A549 (cell line): Measurements from ENCODE around the gene RAB37. TPM values are rescaled to one million over a fixed set of nuclear protein-coding genes. Genes with fewer than 3 reads are reported as not detected.

ENCODE experiments used
- ATAC-seq, 2 experiments: fragments of 200-7000 bp in 1 of 2; fragments of >200 bp in 1 of 2; cut with Nextera tagmentation in 1 of 2; cut with Tn5 transposase in 1 of 2; 3 replicates each; pipeline versions ENCODE4 v1.8.0 to v1.9.1; 2018 to 2020; ENCODE audit warnings: mild to moderate bottlenecking in 1 of 2, moderate library complexity in 1 of 2
- CTCF ChIA-PET: fragments of 300-600 bp; sonication (Branson Sonifier 250); formaldehyde crosslinking; extraction: SDS; loops from one replicate; lab custom pipeline; 2021; ENCODE audit warnings: antibody characterized with exemption, inconsistent platforms; lab: Yijun Ruan, JAX
- POLR2A ChIA-PET: fragments of 350-600 bp; formaldehyde crosslinking; extraction: SDS; loops from one replicate; lab custom pipeline; 2021; ENCODE audit warnings: antibody characterized with exemption, inconsistent platforms; lab: Yijun Ruan, JAX
- DNase-seq, 2 experiments: peaks; one replicate each; pipeline versions ENCODE4 v3.0.0 to v3.0.0-alpha.2; 2011 to 2016; ENCODE audit warnings: low read depth in 1 of 2, low spot score in 1 of 2
- FAIRE-seq: peaks from 2 replicates; lab custom pipeline; 2011; peaks lifted over from hg19 to GRCh38; lab: Jason Lieb, UNC
- H3K27ac ChIP-seq, 2 experiments: fragments of >200 bp; sonication (Bioruptor Twin); formaldehyde crosslinking; 3 replicates each; pipeline ENCODE4 v1.5.1; 2016 to 2017
- H3K4me1 ChIP-seq: fragments of >200 bp; sonication (Bioruptor Twin); formaldehyde crosslinking; 3 replicates; pipeline ENCODE4 v1.6.1; 2016
- H3K4me2 ChIP-seq: fragments of >200 bp; sonication (Bioruptor Twin); formaldehyde crosslinking; 3 replicates; pipeline ENCODE4 v1.6.1; 2016
- H3K4me3 ChIP-seq: fragments of >200 bp; sonication (Bioruptor Twin); formaldehyde crosslinking; 3 replicates; pipeline ENCODE4 v1.5.1; 2016
- H3K9me3 ChIP-seq: fragments of >200 bp; sonication (Bioruptor Twin); formaldehyde crosslinking; 3 replicates; pipeline ENCODE4 v1.6.1; 2016
- BCL3 ChIP-seq: fragments of >200 bp; sonication (Bioruptor Twin); formaldehyde crosslinking; IDR thresholded peaks from 3 replicates; pipeline ENCODE4 v1.6.1; 2016
- CBX8 ChIP-seq: fragments of 200-600 bp; sonication (generic); IDR thresholded peaks from 2 replicates; pipeline ENCODE4 v1.6.1; 2016
- CEBPB ChIP-seq, 2 experiments: fragments of >200 bp in 1 of 2; sonication (Bioruptor Twin) in 1 of 2; formaldehyde crosslinking in 1 of 2; IDR thresholded peaks; 2 replicates each; pipeline ENCODE4 v1.6.1; 2012 to 2016
- ELK1 ChIP-seq: fragments of 150-350 bp; IDR thresholded peaks from 2 replicates; pipeline ENCODE4 v1.6.1; 2014; ENCODE audit warnings: low read depth, mild to moderate bottlenecking, low read length
- FOSL2 ChIP-seq, 2 experiments: fragments of 450-650 bp in 1 of 2; fragments of >200 bp in 1 of 2; sonication (Bioruptor Twin) in 1 of 2; formaldehyde crosslinking; IDR thresholded peaks; 2 replicates each; pipeline versions ENCODE4 v1.5.0 to v1.6.1; 2016 to 2020; ENCODE audit warnings: mild to moderate bottlenecking in 1 of 2, moderate library complexity in 1 of 2
- FOXS1 ChIP-seq: fragments of 250-450 bp; sonication (Bioruptor Pico); IDR thresholded peaks from 2 replicates; pipeline ENCODE4 v1.5.0; 2020; ENCODE audit warnings: mild to moderate bottlenecking, moderate library complexity
- HMGXB4 ChIP-seq: fragments of 250-450 bp; sonication (Bioruptor Pico); IDR thresholded peaks from 2 replicates; pipeline ENCODE4 v1.5.0; 2021; ENCODE audit warnings: mild to moderate bottlenecking, moderate library complexity, borderline replicate concordance
- HOXB13 ChIP-seq: fragments of 250-450 bp; sonication (Bioruptor Pico); IDR thresholded peaks from 2 replicates; pipeline ENCODE4 v1.5.0; 2020; ENCODE audit warnings: low read depth, mild to moderate bottlenecking, moderate library complexity
- JUN ChIP-seq, 2 experiments: fragments of >200 bp; sonication (Bioruptor Twin); formaldehyde crosslinking; IDR thresholded peaks; 2 replicates in 1 of 2; 3 replicates in 1 of 2; pipeline ENCODE4 v1.6.1; 2016 to 2017
- MAX ChIP-seq: IDR thresholded peaks from 2 replicates; pipeline ENCODE4 v1.6.1; 2012
- MYC ChIP-seq: IDR thresholded peaks from 2 replicates; pipeline ENCODE4 v1.6.1; 2012; ENCODE audit warnings: mild to moderate bottlenecking, inconsistent platforms, low read length, improper control_type of control experiment, borderline replicate concordance
- PBX3 ChIP-seq: IDR thresholded peaks from 2 replicates; pipeline ENCODE4 v1.6.1; 2012
- RAD21 ChIP-seq, 2 experiments: fragments of >200 bp in 1 of 2; sonication (Bioruptor Twin) in 1 of 2; formaldehyde crosslinking in 1 of 2; IDR thresholded peaks in 1 of 2; conservative IDR thresholded peaks in 1 of 2; 2 replicates in 1 of 2; 3 replicates in 1 of 2; pipeline ENCODE4 v1.6.1; 2012 to 2018; ENCODE audit warnings: inconsistent platforms in 1 of 2
- TFCP2L1 ChIP-seq: fragments of 250-450 bp; sonication (Bioruptor Pico); IDR thresholded peaks from 2 replicates; pipeline ENCODE4 v1.5.0; 2021; ENCODE audit warnings: mild to moderate bottlenecking
- USF2 ChIP-seq: fragments of 450-650 bp; IDR thresholded peaks from 2 replicates; pipeline ENCODE4 v1.6.1; 2014; ENCODE audit warnings: antibody characterized with exemption
- WGBS: methylation state at CpG from one replicate; pipeline ENCODE4 v1.1.6; 2017; ENCODE audit errors: missing lambda C conversion rate; 5-methylcytosine and 5-hydroxymethylcytosine counted together
- polyA plus RNA-seq, 4 experiments: library from polyadenylated mRNA; depleted of rRNA in 3 of 4; stranded (reverse); fragments of >200 nt; fragmentation: RNase III in 1 of 4; extraction: RNeasy Plus Mini Kit Qiagen cat#74134 plus additional on column Dnase treatment in 1 of 4; gene quantifications; 2 replicates in 3 of 4; 3 replicates in 1 of 4; pipeline ENCODE4 v1.2.3, GENCODE V29; 2011 to 2017

RAB37 gene
- polyA plus RNA-seq, 2 of the 4 experiments (the other 2 are of a cell fraction): 2.4 to 15.8 TPM

GRCh38 chr17:74785981-74786360, 48.9 kb downstream of the RAB37 start:
- DNase-seq (no peak), FAIRE-seq (no peak), ATAC-seq (0 out of 6 replicates have a peak, but pooled peaks of 1 of the 2 experiments have one; percentile 5)
- TF ChIP-seq HOXB13 (CRISPR knock-in tag): no peak
- TF ChIP-seq MYC: no peak
- TF ChIP-seq MAX: no peak
- no peak for TF ChIP-seq JUN (IDR thresholded peaks at IDR 0.05)
- TF ChIP-seq FOXS1 (CRISPR knock-in tag): no peak
- no peak for TF ChIP-seq ELK1
- no peak for TF ChIP-seq FOSL2 (IDR thresholded peaks at IDR 0.05)
- TF ChIP-seq FOSL2 (CRISPR knock-in tag; IDR thresholded peaks at IDR 0.05): no peak
- TF ChIP-seq BCL3: no peak
- no peak for TF ChIP-seq USF2
- no peak for TF ChIP-seq PBX3
- TF ChIP-seq CBX8: no peak
- no peak for TF ChIP-seq RAD21 (conservative IDR thresholded peaks at IDR 0.05 in 1 of 2, IDR thresholded peaks at IDR 0.05 in 1 of 2)
- no peak for TF ChIP-seq TFCP2L1 (CRISPR knock-in tag)
- Histone ChIP-seq H3K9me3 (no peaks in the 10 kb centered on the region), H3K27ac (no peak overlapping the region), H3K4me3 (no peak overlapping the region), H3K4me1 (no peaks in the 10 kb centered on the region), H3K4me2 (no peak overlapping the region)
- ChIA-PET POLR2A (no interaction called here), CTCF (interaction anchor here (1.0 to 53.6 kb wide), 5 partner anchors 10 to 127 kb away, joined by 3 to 1302 read pairs (median 349); partner anchors contain the start of genes FDXR, GRIN2C, NAT9 and NHERF1)
- WGBS: 84% methylated on average over 9 of the region's 9 CpGs

GRCh38 chr17:74786431-74787055, 49.5 kb downstream of the RAB37 start:
- Histone ChIP-seq H3K4me2 (no peak overlapping the region), H3K9me3 (no peaks in the 10 kb centered on the region), H3K4me3 (no peak overlapping the region), H3K27ac (no peak overlapping the region), H3K4me1 (no peaks in the 10 kb centered on the region)
- no peak for DNase-seq
- no peak for FAIRE-seq
- TF ChIP-seq CEBPB (IDR thresholded peaks at IDR 0.05) (peak in 1 of 2 experiments; percentile 48; a peak in 2 of 4 replicates), HMGXB4 (no peak)
- ChIA-PET CTCF (interaction anchor here (0.6 to 53.6 kb wide), 6 partner anchors 9 to 127 kb away, joined by 3 to 1302 read pairs (median 178); partner anchors contain the start of genes FDXR, GRIN2C, NAT9 and NHERF1), POLR2A (interaction anchor here (1.2 kb wide), 1 partner anchor 76 kb away, joined by 5 read pairs; no protein-coding TSS in a partner anchor)
- WGBS: 90% methylated on average over 16 of the region's 16 CpGs
- no peak for ATAC-seq
